ENCODE data around the gene MRPL46. TPM values are rescaled to one million over a fixed set of nuclear protein-coding genes. Genes with fewer than 3 reads are reported as not detected.

MRPL46 gene
- total and polyA plus RNA-seq, 2 of the 13 experiments (the other 11 are each of a cell fraction or from before 2014, with no cell fraction given): 62.9 to 79.2 TPM

GRCh38 chr15:88454867-88455810 is 12.0 kb downstream of the MRPL46 start:
- Histone ChIP-seq H3K36me3 (replicated peaks in 1 of 2; ENCODE audit: control insufficient read depth in 1 of 2, insufficient read depth in 2 of 2, low read length in 2 of 2) (peaks cover 11 to 24% of the 10 kb centered on the region in 2 experiments), H3K9me3 (ENCODE audit: low read length) (no peaks in the 10 kb centered on the region), H3K4me1 (ENCODE audit: insufficient read depth, low read length) (peaks cover 12% of the 10 kb centered on the region; the same call in 1 of the 2 replicates), H3K27ac (ENCODE audit: extremely low read length, insufficient read depth, low read length) (no peak overlapping the region), H3K4me3 (replicated peaks in 1 of 3; ENCODE audit: insufficient read depth in 1 of 3, low read depth in 2 of 3, low read length in 3 of 3) (no peak overlapping the region), H3K4me2 (ENCODE audit: low read depth, low read length) (no peak overlapping the region), H3K27me3 (ENCODE audit: control insufficient read depth in 1 of 2, insufficient read depth in 2 of 2, low read length in 2 of 2) (no peaks in the 10 kb centered on the region), H3K9ac (ENCODE audit: insufficient read depth, low read depth, low read length) (no peak overlapping the region), H3K79me2 (ENCODE audit: insufficient read depth, low read length) (no peaks in the 10 kb centered on the region), H4K20me1 (ENCODE audit: insufficient read depth, low read length) (no peaks in the 10 kb centered on the region), H2AFZ (ENCODE audit: low read length) (no peak overlapping the region)
- DNase-seq (ENCODE audit: low spot score): peak; percentile 48
- FAIRE-seq: peak; percentile 60
- ATAC-seq: peak; percentile 91
- intact Hi-C loops (cut with micrococcal nuclease; ENCODE audit: unreplicated experiment) (loop anchor here (5.0 to 10.0 kb wide), 2 partner anchors 293 to 1540 kb away; no protein-coding TSS in a partner anchor), in situ Hi-C loops (cut with HindIII; ENCODE audit: extremely low pct_ligation_motif_present, low pct_unique_long_range_greater_than_20kb) (no loop called here)
- ChIA-PET CTCF (ENCODE audit: low intra/inter-chr PET ratio, low total read pairs) (no interaction called here), POLR2A (interaction anchor here (4.7 kb wide), 1 partner anchor 11 kb away, joined by 64 read pairs; the partner anchor contains the start of genes MRPL46 and MRPS11)
- no TSS peak for BruUV-seq (replicated peaks)
- WGBS (ENCODE audit: low lambda C conversion rate): 39% methylated on average over 5 of the region's 9 CpGs
- peak; percentile 78 for TF ChIP-seq CTCF (CRISPR knock-in tag; IDR thresholded peaks at IDR 0.05)
- peak; percentile 49; the same call in 1 of the 2 replicates for TF ChIP-seq TARDBP (CRISPR knock-in tag; IDR thresholded peaks at IDR 0.05)
- TF ChIP-seq RBM22 (optimal IDR thresholded peaks at IDR 0.05; ENCODE audit: low read length): peak; percentile 24
- TF ChIP-seq STAG1 (CRISPR knock-in tag; IDR thresholded peaks at IDR 0.05): peak; percentile 58
- TF ChIP-seq ATF5 (CRISPR knock-in tag; IDR thresholded peaks at IDR 0.05; ENCODE audit: low read depth): no peak
- TF ChIP-seq HNF1B (CRISPR knock-in tag; IDR thresholded peaks at IDR 0.05): peak; percentile 37; the same call in 1 of the 2 replicates
- TF ChIP-seq, protein P1, sequence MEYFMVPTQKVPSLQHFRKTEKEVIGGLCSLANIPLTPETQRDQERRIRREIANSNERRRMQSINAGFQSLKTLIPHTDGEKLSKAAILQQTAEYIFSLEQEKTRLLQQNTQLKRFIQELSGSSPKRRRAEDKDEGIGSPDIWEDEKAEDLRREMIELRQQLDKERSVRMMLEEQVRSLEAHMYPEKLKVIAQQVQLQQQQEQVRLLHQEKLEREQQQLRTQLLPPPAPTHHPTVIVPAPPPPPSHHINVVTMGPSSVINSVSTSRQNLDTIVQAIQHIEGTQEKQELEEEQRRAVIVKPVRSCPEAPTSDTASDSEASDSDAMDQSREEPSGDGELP (IDR thresholded peaks at IDR 0.05; ENCODE audit: borderline replicate concordance, low read depth): peak; percentile 70; the same call in 1 of the 2 replicates
- no peak for TF ChIP-seq ZNF557 (CRISPR knock-in tag; IDR thresholded peaks at IDR 0.05)
- peak; percentile 18; the same call in 1 of the 2 replicates for TF ChIP-seq TBX2 (CRISPR knock-in tag; IDR thresholded peaks at IDR 0.05; ENCODE audit: borderline replicate concordance)
- TF ChIP-seq XRCC5 (optimal IDR thresholded peaks at IDR 0.05; ENCODE audit: low read length): peak; percentile 71
- TF ChIP-seq KDM2A (CRISPR knock-in tag; IDR thresholded peaks at IDR 0.05; ENCODE audit: borderline replicate concordance, low read depth): peak; percentile 40; the same call in 1 of the 2 replicates
- TF ChIP-seq ZFP91 (CRISPR knock-in tag; IDR thresholded peaks at IDR 0.05; ENCODE audit: borderline replicate concordance): peak; percentile 29; the same call in 1 of the 2 replicates
- TF ChIP-seq AKAP8 (CRISPR knock-in tag; IDR thresholded peaks at IDR 0.05): peak; percentile 48; the same call in 1 of the 2 replicates
